Fibroblast of lung (primary cell): ENCODE data around the gene CEMP1.

Source experiments
- EZH2 ChIP-seq: IDR thresholded peaks from 2 replicates; pipeline ENCODE4 v1.5.1; 2012; ENCODE audit warnings: low read length, control low read depth, mild to moderate bottlenecking; ENCODE audit errors: missing control alignments
- TF ChIP-seq, protein P1 (sequence below), 2 donors: IDR thresholded peaks in 1 of 2; conservative IDR thresholded peaks in 1 of 2; 1 replicate in 1 of 2; 2 replicates in 1 of 2; pipeline ENCODE4 v1.5.1; 2011 to 2012; ENCODE audit warnings: low read length in 2 of 2, control low read depth in 1 of 2, inconsistent platforms in 1 of 2, low read depth in 1 of 2, mild to moderate bottlenecking in 1 of 2

DNA sequence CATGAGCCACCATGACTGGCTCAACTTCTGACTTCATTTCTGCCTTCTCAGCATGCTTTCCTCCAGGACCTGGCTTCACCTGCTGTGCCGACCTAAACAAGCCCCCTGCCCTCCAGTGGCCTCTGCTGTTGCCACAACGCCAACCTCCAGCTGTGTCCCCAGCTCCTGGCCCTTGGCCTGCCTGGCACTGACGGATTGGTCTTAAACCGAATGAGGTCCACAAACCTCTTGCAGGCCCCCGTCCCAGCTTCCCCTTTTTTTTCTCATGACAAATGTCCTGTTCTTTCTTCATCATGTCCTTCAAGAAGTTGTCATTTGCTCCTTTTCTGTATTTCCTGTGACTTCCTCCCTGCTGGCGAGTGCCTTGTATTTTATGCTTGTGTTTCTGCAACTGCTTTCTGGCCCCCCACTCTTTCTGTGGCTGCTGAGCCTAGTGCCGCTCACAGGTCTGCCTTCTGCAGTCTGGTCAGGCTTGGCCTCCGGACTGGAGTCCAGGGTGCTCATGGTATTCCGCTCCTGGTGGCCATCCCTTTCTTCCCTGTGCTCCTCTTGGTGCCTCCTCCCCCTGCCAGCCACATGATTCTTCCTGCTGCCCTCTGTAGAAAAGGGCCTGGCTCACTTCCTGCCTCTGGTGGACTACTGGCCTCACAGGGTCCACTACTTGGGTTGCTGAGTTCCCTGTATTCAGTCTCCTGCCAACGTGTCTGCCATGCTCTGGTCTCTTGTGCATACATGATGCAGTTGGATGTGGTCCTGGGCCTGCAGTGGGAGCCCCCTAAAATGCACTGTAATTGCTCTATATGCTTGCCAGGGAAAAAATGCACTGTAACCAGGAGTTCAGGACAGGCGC, 14.6 kb downstream of the CEMP1 start:
- TF ChIP-seq, protein P1, sequence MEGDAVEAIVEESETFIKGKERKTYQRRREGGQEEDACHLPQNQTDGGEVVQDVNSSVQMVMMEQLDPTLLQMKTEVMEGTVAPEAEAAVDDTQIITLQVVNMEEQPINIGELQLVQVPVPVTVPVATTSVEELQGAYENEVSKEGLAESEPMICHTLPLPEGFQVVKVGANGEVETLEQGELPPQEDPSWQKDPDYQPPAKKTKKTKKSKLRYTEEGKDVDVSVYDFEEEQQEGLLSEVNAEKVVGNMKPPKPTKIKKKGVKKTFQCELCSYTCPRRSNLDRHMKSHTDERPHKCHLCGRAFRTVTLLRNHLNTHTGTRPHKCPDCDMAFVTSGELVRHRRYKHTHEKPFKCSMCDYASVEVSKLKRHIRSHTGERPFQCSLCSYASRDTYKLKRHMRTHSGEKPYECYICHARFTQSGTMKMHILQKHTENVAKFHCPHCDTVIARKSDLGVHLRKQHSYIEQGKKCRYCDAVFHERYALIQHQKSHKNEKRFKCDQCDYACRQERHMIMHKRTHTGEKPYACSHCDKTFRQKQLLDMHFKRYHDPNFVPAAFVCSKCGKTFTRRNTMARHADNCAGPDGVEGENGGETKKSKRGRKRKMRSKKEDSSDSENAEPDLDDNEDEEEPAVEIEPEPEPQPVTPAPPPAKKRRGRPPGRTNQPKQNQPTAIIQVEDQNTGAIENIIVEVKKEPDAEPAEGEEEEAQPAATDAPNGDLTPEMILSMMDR (conservative IDR thresholded peaks at IDR 0.05 in 1 of 2, IDR thresholded peaks at IDR 0.05 in 1 of 2; ENCODE audit: low read depth in 1 of 2, low read length in 2 of 2), result no peak
- no peak for TF ChIP-seq EZH2
